ENCODE results near the gene GGT5.
"Not testable (repeated sequence)": the region's sequence is repeated elsewhere in the genome, so short reads cannot be mapped to it uniquely, and the experiment has no call there.

Gene GGT5

DNA sequence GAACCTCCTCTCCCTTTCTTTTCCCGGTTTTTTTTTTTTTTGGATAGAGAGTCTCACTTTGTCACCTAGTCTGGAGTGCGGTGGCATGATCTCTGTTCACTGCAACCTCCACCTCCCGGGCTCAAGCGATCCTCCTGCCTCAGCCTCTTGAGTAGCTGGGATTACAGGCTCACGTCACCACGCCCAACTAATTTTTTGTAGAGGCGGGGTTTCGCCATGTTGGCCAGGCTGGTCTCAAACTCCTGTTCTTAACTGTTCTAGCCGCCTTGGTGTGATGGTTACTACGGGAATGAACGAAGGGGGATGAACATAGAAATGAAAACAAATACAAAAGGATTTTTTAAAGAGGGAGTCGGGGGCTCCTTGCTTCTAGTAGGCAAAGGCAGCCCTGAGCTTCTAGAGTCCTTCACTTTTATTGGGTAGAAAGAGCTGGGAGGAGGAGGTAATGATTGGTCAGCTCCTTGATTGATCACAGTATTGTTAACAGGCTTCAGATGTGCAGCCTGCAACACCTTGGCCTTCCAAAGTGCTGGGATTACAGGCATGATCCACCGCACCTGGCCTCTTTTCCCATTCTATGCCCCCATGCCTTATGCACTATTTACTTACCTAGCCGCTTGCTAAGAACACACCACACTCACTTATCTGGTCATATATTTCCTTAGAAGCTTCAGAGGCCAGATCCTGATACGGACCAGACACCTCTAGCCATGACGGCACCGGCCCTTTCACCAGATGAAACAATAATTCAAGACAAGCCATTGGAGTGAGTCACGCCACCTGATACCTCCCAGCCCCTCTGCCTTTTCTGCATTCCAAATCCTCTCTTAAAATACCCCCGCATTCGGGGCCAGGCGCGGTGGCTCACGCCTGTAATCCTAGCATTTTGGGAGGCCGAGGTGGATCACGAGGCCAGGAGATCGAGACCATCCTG is 42.9 kb downstream of the GGT5 start:
- DNase-seq, result no peak

- no peak for DNase-seq
Observed at GRCh38 chr22:24200619-24201212, 44.2 kb downstream of the GGT5 start.

DNA sequence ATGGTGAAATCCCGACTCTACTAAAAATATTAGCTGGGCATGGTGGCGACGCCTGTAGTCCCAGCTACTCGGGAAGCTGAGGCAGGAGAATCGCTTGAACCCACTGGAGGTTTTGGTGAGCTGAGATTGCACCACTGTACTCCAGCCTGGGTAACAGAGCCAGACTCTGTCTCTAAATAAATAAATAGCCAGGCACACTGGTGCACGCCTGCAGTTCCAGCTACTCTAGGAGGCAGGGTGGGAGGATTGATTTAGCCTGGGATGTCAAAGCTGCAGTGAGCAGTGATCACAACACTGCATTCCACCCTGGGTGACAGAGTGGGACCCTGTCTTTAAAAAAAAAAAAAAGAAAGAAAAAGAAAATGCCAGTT is 46.2 kb downstream of the GGT5 start:
- DNase-seq, result no peak

- no peak for DNase-seq
Observed at GRCh38 chr22:24191893-24192292, 53.0 kb downstream of the GGT5 start.

- no peak for DNase-seq
Observed at GRCh38 chr22:24191381-24191841, 53.5 kb downstream of the GGT5 start.

GRCh38 chr22:24190596-24191208 is 54.2 kb downstream of the GGT5 start:
- no peak for DNase-seq

DNA sequence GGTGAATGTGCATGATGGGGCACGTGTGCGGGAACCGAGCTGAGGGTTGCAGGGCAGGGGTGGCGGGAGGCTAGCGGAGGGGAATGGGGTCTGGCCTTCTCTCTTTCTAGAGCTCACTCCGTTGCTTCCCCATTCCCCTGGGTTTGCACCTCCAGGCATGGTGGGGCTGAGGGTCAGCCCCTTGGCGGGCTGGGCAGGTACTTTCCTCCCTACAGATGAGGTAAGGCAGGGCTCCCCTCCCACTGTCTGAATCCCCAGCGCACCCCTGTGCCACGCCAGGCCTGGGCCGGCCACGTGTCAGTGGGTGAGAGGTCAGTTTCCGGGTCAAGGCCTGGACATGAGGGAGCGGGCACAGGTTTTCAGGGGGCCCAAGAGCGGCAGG is 54.7 kb downstream of the GGT5 start:
- no peak for DNase-seq

DNA sequence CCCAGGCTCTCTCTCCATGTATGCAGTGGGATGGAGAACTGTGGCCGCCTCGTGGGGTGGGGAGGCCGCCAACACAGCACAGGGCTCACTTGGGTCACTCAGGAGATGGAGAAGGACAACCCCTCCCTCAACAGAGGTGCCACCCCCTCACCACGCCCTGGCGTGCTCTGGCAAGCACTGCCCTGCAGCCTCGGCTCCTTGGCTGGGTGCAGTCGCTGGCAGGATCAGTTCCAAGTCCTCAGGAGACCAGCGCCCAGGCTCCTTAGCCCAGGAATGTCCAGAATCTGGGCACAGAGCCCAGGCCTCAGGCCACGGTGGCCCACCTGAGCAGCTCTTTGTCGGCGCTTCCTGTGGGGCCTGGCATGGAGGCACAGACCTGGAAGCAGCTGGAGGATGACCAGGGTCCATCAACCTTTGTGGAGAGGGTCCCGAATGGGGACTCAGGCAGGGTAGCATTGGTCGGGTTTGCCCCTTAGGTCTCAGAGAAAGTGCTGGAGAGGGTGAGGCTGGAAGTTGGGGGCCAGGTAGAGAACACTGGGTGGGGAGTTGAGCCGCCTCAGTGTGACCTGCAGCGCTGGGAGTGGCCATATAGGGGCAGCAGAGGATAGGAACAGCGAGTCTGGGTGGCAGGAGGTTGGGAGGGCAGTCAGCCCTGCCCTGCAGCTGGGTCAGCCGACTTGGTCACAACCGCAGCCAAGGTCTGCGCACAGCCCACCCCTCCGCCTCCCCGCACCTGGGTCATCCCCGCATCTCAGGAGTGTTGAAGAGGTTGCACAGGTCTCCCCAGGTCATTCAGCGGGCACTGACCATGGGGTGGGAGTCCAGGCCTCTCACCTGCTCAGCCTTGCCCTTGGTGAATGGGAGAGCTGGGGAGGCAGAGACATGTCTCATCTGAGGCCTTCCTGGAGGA is 55.4 kb downstream of the GGT5 start:
- DNase-seq, result no peak

DNA sequence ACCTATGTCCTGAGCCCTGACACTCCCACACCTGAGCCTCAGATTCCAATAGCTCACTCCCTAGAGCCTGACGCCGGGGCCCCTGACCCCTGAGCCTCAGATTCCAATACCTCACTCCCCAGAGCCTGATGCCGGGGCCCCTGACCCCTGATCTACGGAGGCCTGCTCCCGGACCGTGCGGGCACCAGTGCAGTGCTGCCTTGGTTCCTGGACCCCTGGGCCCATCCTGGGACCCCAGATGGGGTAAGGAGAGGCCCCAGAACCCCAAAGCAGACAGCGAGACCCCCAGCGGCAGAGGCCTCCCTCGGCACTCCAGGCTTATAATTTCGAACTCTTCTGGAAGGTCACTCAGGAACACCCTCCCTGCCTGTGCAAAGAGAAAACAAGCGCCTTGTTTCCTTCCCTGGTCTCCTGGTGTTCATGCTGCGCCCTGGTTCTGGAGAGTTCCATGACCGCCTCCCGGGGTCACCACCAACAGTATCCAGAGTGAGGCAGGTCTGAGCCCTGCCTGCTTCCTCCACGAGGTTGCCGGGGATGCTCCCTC is 56.1 kb downstream of the GGT5 start:
- DNase-seq, result no peak

DNA sequence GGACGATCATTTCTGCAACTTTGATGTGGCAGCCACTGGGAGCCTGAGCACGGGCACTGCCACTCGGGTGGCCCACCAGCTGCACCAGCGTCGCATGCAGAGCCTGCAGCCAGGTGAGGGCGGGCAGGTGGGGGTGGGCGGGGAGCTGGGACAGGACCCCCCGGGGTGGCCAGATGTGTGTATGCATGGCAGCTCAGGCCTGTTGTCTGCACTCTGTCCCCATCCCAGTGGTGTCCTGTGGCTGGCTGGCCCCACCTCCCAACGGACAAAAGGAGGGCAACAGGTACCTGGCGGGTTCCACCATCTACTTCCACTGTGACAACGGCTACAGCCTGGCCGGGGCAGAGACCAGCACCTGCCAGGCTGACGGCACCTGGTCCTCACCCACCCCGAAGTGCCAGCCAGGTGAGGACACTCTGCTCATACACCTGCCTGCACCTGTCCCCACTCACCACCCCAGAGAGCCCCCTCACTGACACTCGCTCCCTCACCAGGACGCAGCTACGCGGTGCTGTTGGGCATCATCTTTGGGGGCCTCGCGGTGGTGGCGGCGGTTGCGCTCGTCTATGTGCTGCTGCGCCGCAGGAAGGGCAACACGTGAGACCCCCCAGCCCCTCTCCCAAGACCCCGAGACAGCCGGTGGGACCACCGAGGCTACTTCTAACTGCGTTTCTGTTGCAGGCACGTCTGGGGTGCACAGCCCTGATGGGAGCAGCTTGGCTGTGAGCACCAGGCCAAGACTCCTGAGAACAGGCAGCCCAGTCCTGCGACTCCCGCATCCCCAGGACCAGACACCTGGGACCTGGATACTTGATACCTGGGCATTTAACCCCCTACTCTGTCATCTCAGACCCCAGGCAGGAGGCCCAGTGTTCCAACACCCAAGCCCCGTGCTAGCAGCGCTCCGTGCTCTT is 56.9 kb downstream of the GGT5 start:
- DNase-seq, result no peak

DNA sequence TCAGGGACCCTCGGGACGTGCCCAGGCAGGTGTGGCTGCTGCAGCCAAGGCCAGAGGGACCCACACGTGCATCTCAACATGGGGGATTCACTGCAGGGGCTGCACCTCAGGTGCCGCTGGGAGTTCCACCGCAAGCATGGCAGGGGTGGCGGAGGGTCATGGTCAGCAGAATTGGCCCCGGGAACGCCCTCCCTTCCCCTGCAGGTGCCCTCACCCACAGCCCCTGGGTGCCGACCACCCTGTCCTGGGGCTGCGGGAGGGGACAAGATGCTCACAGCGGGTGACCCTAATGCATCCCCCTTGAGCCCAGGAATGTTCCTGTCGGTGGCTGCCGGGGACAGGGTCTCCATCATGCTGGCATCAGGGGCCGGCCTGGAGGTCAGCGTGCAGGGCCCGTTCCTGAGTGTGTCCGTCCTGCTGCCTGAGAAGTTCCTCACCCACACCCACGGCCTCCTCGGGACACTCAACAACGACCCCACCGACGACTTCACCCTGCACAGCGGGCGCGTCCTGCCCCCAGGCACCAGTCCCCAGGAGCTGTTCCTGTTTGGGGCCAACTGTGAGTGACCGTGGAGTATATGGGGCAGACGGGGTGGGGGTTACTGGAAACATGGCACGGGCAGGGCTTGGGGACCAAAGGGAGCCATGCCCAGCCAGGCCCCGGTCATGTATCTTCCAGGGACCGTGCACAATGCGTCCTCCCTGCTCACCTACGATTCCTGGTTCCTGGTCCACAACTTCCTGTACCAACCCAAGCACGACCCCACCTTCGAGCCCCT is 57.8 kb downstream of the GGT5 start:
- no peak for DNase-seq

DNA sequence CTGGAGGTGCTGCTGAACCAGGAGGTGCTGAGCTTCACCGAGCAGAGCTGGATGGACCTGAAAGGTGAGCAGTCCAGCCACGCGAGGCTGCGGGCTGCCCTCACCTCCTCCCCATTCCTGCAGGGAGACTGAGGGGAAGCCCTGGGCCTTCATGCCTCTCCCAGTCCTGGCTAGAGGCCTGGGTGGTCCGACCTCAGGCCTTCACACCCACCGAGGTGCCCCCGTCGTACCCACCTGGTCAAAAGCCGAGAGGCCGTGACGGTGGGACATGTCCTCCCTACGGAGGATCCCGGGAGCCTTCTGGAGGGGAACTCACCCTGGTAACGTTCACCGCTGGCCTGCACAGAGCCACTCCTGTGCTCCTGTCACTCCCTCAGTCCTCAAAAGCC is 58.5 kb downstream of the GGT5 start:
- no peak for DNase-seq

DNA sequence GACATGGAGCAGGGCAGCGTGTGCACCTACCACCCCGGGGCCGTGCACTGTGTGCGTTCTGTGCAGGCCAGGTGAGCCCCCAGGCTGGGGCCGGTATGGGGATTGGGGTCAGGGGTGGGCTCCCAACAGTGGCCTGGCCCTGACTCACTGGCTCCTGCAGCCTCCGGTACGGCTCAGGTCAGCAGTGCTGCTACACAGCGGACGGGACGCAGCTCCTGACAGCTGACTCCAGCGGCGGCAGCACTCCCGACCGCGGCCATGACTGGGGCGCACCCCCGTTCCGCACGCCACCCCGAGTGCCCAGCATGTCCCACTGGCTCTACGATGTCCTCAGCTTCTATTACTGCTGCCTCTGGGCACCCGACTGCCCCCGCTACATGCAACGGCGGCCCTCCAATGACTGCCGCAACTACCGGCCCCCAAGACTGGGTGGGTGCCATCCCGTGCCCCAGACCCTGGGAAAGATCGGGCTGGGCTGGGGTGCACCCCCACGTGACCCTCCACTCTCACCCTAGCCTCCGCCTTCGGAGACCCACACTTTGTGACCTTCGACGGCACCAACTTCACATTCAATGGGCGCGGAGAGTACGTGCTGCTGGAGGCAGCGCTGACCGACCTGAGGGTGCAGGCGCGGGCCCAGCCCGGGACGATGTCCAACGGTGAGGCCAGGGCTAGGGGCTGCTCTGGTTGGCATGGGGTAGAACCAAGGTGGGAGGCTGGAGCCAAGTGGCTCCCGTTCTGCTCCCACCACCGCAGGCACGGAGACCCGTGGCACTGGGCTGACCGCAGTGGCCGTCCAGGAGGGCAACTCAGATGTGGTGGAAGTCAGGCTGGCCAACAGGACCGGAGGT is 59.2 kb downstream of the GGT5 start:
- DNase-seq, result no peak

GRCh38 chr22:24185001-24185500 is 59.8 kb downstream of the GGT5 start:
- no peak for DNase-seq

- DNase-seq, result no peak
Observed at GRCh38 chr22:24184057-24184798, 60.7 kb downstream of the GGT5 start.

DNA sequence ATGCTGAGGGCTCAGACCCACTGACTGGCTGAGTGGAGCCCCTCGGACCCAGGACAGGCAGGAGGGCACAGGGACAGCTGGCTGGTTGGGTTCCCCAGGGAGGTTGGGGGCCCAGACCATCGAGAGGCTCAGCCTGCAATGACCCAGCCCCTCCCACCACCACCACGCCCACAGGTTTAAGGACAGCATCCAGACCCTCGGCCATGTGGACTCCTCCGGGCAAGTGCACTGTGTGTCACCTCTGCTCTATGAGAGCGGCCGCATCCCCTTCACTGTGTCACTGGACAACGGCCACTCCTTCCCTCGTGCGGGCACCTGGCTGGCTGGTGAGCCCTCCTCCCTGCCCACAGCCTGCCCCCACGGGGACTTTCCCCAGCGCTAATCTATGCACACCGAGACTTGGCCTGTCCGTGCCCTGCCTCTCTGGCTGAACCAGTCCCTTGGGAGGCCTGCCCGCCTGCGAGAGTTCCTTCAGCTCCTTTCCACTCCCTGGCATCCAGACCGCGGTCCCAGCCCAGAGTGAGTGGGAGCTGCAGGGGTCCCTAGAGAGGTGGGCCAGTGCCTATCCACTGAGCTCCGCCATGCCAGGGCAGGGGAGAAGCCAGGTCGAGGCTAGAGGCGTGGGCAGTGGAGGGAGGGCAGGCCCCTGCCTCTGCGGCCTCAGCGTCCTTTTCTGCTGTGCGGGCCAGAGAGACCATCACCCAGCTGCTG is 61.4 kb downstream of the GGT5 start:
- DNase-seq, result no peak

DNA sequence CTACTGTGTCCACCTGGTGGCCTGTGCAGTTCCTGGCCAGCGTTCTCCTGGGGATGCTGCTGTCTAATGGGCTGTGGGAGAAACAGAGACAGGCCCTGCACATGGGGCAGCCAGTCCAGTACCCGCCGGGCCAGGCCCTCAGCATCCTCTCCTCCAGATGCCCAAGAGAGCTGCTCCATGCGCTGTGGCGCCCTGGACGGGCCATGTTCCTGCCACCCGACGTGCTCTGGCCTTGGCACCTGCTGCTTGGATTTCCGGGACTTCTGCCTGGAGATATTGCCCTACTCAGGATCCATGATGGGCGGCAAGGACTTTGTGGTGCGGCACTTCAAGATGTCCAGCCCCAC is 62.0 kb downstream of the GGT5 start:
- not testable (repeated sequence) for DNase-seq
